CD14-positive monocyte (primary cell): Measurements from ENCODE around the gene DLG1. TPM values are rescaled to one million over a fixed set of nuclear protein-coding genes. Genes with fewer than 3 reads are reported as not detected.
A peak's percentile ranks its signal among the peaks of the same experiment; 100 is the strongest.

Experiments used
- DNase-seq, 3 donors: peaks; one replicate each; pipeline ENCODE4 v3.0.0-alpha.2; 2011 to 2022
- H2AFZ ChIP-seq: 2 replicates; pipeline ENCODE4 v1.6.0; 2012; ENCODE audit warnings: mild to moderate bottlenecking, low read depth, low read length, inconsistent platforms; ENCODE audit not compliant: insufficient read depth, poor library complexity, severe bottlenecking
- H3K27ac ChIP-seq, 2 donors: 1 replicate in 1 of 2; 2 replicates in 1 of 2; pipeline ENCODE4 v1.5.1; 2012 to 2013; ENCODE audit warnings: low read length in 2 of 2, control low read depth in 1 of 2, inconsistent platforms in 1 of 2, low read depth in 1 of 2, mild to moderate bottlenecking in 1 of 2
- H3K27me3 ChIP-seq, 2 donors: one replicate each; pipeline versions ENCODE4 v1.6.0 to v1.6.1; 2011 to 2013; ENCODE audit warnings: low read length in 2 of 2; ENCODE audit not compliant: control insufficient read depth in 2 of 2, insufficient read depth in 2 of 2
- H3K36me3 ChIP-seq, 2 donors: replicated peaks in 1 of 2; 1 replicate in 1 of 2; 2 replicates in 1 of 2; pipeline versions ENCODE4 v1.5.1 to v1.6.1; 2012 to 2013; ENCODE audit warnings: low read length in 2 of 2, control low read depth in 1 of 2, inconsistent platforms in 1 of 2, mild to moderate bottlenecking in 1 of 2; ENCODE audit not compliant: insufficient read depth in 2 of 2, control insufficient read depth in 1 of 2
- H3K4me1 ChIP-seq, 2 donors: 1 replicate in 1 of 2; 2 replicates in 1 of 2; pipeline versions ENCODE4 v1.5.1 to v1.6.1; 2012 to 2013; ENCODE audit warnings: low read length in 2 of 2, control low read depth in 1 of 2, inconsistent platforms in 1 of 2, mild to moderate bottlenecking in 1 of 2, moderate library complexity in 1 of 2; ENCODE audit not compliant: insufficient read depth in 2 of 2, control insufficient read depth in 1 of 2
- H3K4me2 ChIP-seq: replicated peaks from 2 replicates; pipeline ENCODE3; 2012; ENCODE audit warnings: low read length, moderate library complexity, mild to moderate bottlenecking; ENCODE audit not compliant: poor library complexity, severe bottlenecking; ENCODE audit errors: extremely low read depth
- H3K4me3 ChIP-seq, 3 experiments: fragments of 200-600 bp in 1 of 3; sonication (generic) in 1 of 3; replicated peaks in 1 of 3; 1 replicate in 2 of 3; 2 replicates in 1 of 3; pipeline ENCODE4 v1.5.1; 2011 to 2013; ENCODE audit warnings: low read length in 3 of 3, mild to moderate bottlenecking in 3 of 3, control low read depth in 2 of 3, low read depth in 2 of 3, inconsistent platforms in 1 of 3, moderate library complexity in 1 of 3
- H3K79me2 ChIP-seq: 2 replicates; pipeline ENCODE4 v1.6.0; 2012; ENCODE audit warnings: mild to moderate bottlenecking, control low read depth, inconsistent platforms, low read length, moderate library complexity; ENCODE audit not compliant: insufficient read depth
- H3K9ac ChIP-seq: 2 replicates; pipeline ENCODE4 v1.6.0; 2017; ENCODE audit warnings: low read length, mild to moderate bottlenecking; ENCODE audit not compliant: insufficient read depth, poor library complexity, severe bottlenecking
- H3K9me3 ChIP-seq, 2 donors: replicated peaks in 1 of 2; 1 replicate in 1 of 2; 2 replicates in 1 of 2; pipeline versions ENCODE4 v1.5.1 to v1.6.1; 2012 to 2013; ENCODE audit warnings: low read length in 2 of 2, control low read depth in 1 of 2; ENCODE audit not compliant: control insufficient read depth in 1 of 2, insufficient read depth in 1 of 2
- H4K20me1 ChIP-seq: 2 replicates; pipeline ENCODE4 v1.6.0; 2012; ENCODE audit warnings: mild to moderate bottlenecking, low read length, control low read depth, moderate library complexity; ENCODE audit not compliant: insufficient read depth
- H3K27ac Mint-ChIP-seq, 7 donors: one replicate each; pipeline ENCODE4 v1.8.0; 2020; ENCODE audit warnings: mild to moderate bottlenecking in 7 of 7, mixed read lengths in 7 of 7, moderate library complexity in 6 of 7, inconsistent platforms in 2 of 7
- H3K27me3 Mint-ChIP-seq, 3 donors: one replicate each; pipeline ENCODE4 v1.8.0; 2021 to 2022; ENCODE audit warnings: low read depth in 3 of 3, mild to moderate bottlenecking in 3 of 3, mixed read lengths in 3 of 3, moderate library complexity in 3 of 3, inconsistent platforms in 1 of 3
- H3K36me3 Mint-ChIP-seq, 2 donors: one replicate each; pipeline ENCODE4 v1.8.0; 2020; ENCODE audit warnings: mixed read lengths in 2 of 2, inconsistent platforms in 1 of 2, mild to moderate bottlenecking in 1 of 2
- H3K4me1 Mint-ChIP-seq: one replicate; pipeline ENCODE4 v1.8.0; 2020; ENCODE audit warnings: mild to moderate bottlenecking, mixed read lengths
- H3K4me3 Mint-ChIP-seq, 2 donors: one replicate each; pipeline ENCODE4 v1.8.0; 2020; ENCODE audit warnings: mild to moderate bottlenecking in 2 of 2, mixed read lengths in 2 of 2, moderate library complexity in 1 of 2
- H3K9me3 Mint-ChIP-seq, 7 donors: one replicate each; pipeline ENCODE4 v1.8.0; 2020 to 2022; ENCODE audit warnings: mixed read lengths in 7 of 7, mild to moderate bottlenecking in 6 of 7, moderate library complexity in 6 of 7, inconsistent platforms in 2 of 7
- CTCF ChIP-seq: fragments of 200-600 bp; IDR thresholded peaks from one replicate; pipeline ENCODE4 v1.8.0; 2022; ENCODE audit warnings: antibody characterized with exemption, mild to moderate bottlenecking
- WGBS: methylation state at CpG from one replicate; pipeline ENCODE4 v1.1.5; 2013; ENCODE audit warnings: missing lambda C conversion rate; ENCODE audit not compliant: insufficient coverage; 5-methylcytosine and 5-hydroxymethylcytosine counted together
- intact Hi-C, 2 donors: fragments of 100-400 bp; cut with micrococcal nuclease; formaldehyde crosslinking; loops; one replicate each; pipeline versions ENCODE4 v1.15.0 to v1.15.1; 2023
- polyA plus RNA-seq, 3 donors: library from polyadenylated mRNA; depleted of rRNA in 1 of 3; unstranded in 2 of 3; stranded (reverse) in 1 of 3; fragments of 300-500 nt in 2 of 3; fragments of >200 nt in 1 of 3; fragmentation: Illumina TruSeq in 2 of 3; gene quantifications; 1 replicate in 2 of 3; 2 replicates in 1 of 3; pipeline ENCODE4 v1.2.3, GENCODE V29; 2012 to 2021

The DLG1 gene
- polyA plus RNA-seq, 3 donors = 6.5 to 21.9 (median 10.2) TPM

DNA sequence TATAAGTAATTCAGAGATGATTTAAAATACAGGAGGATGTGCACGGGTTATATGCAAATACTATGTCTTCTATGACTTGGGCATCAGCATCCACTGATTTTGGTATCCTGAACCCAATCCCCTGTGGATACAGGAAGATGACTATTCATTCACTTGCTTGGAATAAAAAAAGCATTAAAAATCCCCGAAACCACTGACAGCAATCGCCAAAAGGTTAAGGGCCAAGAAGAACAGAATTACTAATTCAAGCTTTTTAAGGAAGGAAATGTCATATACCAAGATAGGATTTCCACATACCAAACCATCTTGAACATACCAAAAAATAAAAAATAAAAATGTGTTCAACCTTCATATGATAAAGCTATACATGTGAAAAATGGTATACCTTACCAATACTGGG, 93.7 kb downstream of the DLG1 start:
- H3K79me2 ChIP-seq = peaks cover 73% of the 10 kb centered on the region
- Mint-ChIP-seq H3K4me1 (peaks cover 59% of the 10 kb centered on the region), H3K4me3 (no peak overlapping the region), H3K27me3 (no peaks in the 10 kb centered on the region), H3K36me3 (peaks cover 0 to 6% of the 10 kb centered on the region in 2 donors), H3K27ac (peak overlapping the region in 4 of 7 donors; percentile 26 to 85 (median 46)), H3K9me3 (peaks cover 0 to 9% (median 2%) of the 10 kb centered on the region in 7 donors)
- H3K9ac ChIP-seq = no peak overlapping the region
- peaks cover 37 to 56% of the 10 kb centered on the region in 2 donors for H3K4me1 ChIP-seq
- H2AFZ ChIP-seq = no peak overlapping the region
- TF ChIP-seq CTCF = no peak
- peak overlapping the region in 1 of 3 experiments; percentile 11 for H3K4me3 ChIP-seq
- H3K4me2 ChIP-seq = no peak overlapping the region
- intact Hi-C loops = no loop called here
- no CpG with 5 or more reads among the region's 3 CpGs for WGBS
- peak overlapping the region in 1 of 2 donors; percentile 39 for H3K27ac ChIP-seq
- peaks cover 15% of the 10 kb centered on the region for H4K20me1 ChIP-seq
- H3K36me3 ChIP-seq = no peaks in the 10 kb centered on the region
- DNase-seq = peak; percentile 12 to 28 (median 24)
- no peaks in the 10 kb centered on the region for H3K27me3 ChIP-seq
- no peaks in the 10 kb centered on the region for H3K9me3 ChIP-seq

DNA sequence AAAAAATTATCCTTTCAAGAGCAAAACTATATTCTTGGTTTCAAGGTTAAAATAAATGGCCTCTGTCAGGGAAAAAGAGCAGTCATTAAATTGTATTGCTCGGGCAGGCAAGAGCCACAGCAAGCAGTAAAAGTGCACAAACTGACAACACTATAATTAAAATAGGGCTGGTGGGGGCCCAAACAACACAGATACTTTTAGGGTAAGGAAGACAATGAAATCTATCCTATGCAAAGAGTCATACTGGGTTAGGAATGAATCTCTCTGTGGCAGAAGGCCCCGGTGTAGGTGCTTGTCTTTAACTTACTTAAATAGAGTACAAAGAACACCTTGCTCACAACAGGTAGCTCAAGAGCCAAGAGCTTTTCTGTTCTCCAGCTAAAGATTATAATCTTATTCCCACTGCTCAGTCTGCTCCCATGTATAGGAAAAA, 94.7 kb downstream of the DLG1 start:
- Histone ChIP-seq H3K4me2 (no peak overlapping the region), H3K79me2 (peaks cover 83% of the 10 kb centered on the region), H3K36me3 (no peaks in the 10 kb centered on the region), H3K4me1 (peaks cover 37 to 56% of the 10 kb centered on the region in 2 donors), H4K20me1 (peaks cover 15% of the 10 kb centered on the region), H3K27ac (peak overlapping the region in 1 of 2 donors; percentile 48), H3K9ac (no peak overlapping the region), H3K27me3 (no peaks in the 10 kb centered on the region), H3K4me3 (no peak overlapping the region), H2AFZ (no peak overlapping the region), H3K9me3 (no peaks in the 10 kb centered on the region)
- Mint-ChIP-seq H3K27ac (peak overlapping the region in 3 of 7 donors; percentile 14 to 42 (median 37)), H3K4me1 (peaks cover 59% of the 10 kb centered on the region), H3K36me3 (peaks cover 0 to 6% of the 10 kb centered on the region in 2 donors), H3K9me3 (peaks cover 0 to 9% (median 2%) of the 10 kb centered on the region in 7 donors), H3K27me3 (no peaks in the 10 kb centered on the region), H3K4me3 (no peak overlapping the region)
- no peak for DNase-seq
- WGBS = no CpG with 5 or more reads among the region's 2 CpGs
- intact Hi-C loops = no loop called here
- no peak for TF ChIP-seq CTCF
